UCSD-AML1 (cell line): ENCODE data around the gene STAT1.
"Not testable (repeated sequence)": the region's sequence is repeated elsewhere in the genome, so short reads cannot be mapped to it uniquely, and the experiment has no call there.

ENCODE experiments used
- DNase-seq: peaks from one replicate; lab custom pipeline; 2025; ENCODE audit not compliant: unreplicated experiment; lab: John Stamatoyannopoulos, UW

STAT1 gene

DNA sequence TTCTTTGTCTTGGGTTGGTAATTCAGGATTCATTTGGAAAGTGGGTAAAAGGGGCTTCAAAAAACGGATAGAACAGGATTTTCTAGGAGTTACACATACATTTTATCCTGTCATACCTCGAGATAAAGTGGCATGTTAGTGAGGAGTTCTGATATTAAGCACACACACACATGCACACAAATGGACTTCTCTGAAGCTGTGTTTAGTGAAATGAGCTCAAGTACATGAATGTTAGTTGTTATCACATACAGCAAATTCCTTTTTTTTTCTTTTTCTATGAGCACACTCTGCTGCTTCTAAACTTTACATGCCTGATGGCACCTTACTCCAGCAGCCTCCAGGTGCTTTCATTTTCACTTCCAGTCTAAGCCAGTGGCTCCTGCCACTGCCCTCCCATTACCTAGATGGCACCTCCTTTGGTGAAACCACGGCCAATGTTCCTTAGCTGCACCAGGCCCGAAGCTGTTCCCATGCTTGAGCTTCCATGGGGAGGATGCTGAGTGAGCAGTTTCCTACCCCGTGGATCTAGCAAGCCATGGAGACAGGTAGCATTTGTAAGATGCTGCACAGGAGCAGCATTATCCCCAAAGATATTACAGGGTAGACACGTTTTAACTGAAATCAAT, 49.7 kb downstream of the STAT1 start:
- DNase-seq = no peak

DNA sequence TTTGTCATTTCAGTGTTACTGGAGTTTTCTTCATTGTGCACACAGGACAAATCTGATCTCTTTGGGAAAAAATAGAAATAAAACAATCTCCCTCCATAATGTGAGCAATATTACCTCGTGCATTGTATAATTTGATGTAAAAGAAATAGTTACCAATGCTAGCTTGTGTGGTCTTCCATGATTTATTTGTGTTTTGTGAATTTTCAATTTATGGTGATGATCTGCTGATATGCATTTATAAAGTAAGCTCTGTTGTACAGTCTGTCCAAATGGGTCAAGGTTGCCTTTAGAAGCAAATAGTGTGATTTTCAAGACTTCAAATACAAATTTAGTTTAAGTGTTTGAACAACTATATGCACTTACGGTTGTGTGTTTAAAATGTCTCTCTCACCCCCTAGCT, 50.9 kb downstream of the STAT1 start:
- DNase-seq = no peak

GRCh38 chr2:190961918-190962487, 52.0 kb downstream of the STAT1 start:
- no peak for DNase-seq

DNA sequence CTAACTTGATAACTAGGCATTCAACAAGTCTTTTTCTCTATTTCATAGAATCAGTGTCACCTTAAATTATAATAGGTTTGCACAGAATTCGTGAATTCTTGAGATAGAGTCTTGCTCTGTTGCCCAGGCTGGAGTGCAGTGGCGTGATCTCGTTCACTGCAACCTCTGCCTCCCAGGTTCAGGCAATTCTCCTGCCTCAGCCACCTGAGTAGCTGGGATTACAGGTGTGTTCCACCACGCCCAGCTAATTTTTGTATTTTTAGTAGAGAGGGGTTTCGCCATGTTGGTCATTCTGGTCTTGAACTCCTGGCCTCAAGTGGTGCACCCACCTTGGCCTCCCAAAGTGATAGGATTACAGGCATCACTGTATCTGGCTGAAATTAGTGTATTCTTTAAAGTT, 52.9 kb downstream of the STAT1 start:
- DNase-seq = not testable (repeated sequence)

DNA sequence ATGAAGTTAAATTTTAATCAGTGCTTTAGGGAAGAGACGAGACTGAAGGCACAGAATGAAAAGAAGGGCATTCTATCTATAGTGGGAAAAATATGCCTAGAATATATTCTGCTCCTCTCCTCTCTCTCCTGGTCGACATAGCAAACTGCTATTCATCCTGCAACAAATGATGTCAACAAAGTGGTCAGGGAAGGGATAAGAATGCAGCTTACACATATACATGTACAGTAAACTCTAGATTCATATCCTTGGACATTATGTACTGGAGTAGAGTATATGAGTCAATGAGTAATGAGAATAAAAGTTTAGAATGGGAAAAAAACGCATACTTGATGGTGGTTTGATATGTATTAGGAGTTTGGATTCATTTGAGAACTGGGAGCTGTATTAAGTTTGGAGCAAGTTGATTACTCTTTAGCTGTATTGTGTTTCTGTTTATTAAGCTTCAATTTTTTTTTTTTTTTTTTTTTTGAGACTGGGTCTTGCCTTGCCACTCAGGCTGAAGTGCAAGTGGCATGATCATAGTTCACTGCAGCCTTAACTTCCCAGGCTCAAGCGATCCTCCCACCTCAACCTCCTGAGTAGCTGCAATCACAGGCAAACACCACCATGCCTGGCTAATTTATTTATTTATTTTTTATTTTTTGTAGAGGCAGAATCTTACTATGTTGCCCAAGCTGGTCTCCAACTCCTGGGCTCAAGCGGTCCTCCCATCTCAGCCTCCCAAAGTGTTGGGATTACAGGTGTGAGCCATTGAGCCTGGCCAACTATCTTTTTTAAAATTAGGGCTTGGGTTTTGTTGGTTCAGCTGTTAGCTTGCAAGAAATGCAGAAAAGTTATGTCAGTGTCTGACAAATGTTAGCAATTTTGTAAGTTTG, 53.8 kb downstream of the STAT1 start:
- no peak for DNase-seq

- DNase-seq = no peak
These were observed 60.7 kb downstream of the STAT1 start for GRCh38 chr2:190953257-190953656.

DNA sequence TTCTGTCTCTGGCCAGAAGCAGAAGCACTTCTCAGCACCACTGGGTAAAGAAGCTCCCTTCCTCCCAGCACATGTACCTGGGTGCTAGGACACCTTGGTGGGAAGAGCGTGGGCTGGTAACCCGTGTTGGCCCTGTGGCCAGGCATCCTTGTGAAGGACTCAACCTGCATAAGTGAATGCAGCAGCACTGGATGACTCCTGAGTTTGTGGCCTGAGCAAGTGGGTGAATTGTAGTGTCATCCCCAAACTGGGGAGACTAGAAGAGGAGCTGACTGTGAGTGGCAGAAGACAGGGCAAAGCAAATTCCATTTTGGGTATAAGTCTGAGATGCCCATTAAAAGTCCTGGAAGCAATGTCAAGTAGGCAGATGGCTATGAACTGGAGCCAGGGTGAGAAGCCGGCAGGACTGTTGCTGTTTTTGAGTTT, 63.4 kb downstream of the STAT1 start:
- DNase-seq = no peak

DNA sequence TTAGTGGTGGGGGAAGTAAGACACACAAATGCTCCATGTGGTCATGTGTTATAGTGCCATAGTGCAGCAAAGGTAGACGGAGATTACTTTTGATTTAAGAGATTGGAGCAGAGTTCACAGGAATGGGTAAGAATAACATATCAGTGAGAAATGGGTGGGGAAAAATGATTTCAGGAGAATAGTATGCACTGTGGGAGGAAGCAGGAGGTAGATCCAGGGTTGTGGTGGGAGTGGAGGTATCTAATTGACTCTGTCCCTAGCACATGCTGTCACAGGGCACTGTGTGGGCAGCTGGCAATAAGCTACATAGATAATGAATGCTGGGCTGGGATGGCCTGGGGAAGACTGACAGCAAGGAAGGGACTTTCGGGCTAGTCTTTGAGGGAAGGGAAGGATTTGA, 65.3 kb downstream of the STAT1 start:
- no peak for DNase-seq

- DNase-seq = no peak
These were observed 66.2 kb downstream of the STAT1 start for GRCh38 chr2:190947711-190948251.

DNA sequence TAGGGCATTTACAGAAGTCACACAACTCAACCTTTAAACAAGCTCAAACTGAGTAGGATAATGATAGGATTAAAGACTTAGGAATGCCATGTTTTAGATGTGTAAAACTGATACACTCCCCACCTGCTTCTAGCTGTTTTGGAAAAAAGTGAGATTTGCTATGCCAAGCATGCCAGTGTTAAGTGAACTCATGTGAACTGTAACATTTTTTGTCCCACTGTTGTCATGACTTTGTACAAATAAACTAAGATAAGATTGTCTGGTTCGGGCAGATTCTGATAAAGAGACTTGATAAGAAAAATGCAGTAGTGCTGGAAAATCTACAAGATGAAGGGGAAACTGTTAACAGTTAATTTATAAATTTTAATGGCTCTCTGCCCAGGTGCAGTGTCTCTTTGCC, 66.8 kb downstream of the STAT1 start:
- no peak for DNase-seq

DNA sequence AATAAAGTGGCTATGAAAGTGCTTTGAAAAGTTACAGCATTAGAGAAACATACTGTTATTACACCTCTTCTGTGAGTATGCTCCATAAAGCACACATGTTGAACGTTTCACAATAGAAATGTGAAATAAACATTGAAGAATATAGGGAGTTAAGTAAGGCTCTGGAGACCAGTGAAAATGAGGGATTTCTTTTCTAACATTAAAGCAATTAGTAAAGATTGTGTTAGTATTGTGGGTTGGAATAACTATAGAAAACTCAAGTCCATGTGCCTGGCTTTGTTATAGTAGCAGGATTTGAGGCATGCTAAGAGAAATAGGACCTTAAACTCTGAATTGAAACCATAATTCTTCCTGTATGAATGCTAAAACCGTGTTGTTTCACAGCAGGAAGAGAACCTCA, 70.3 kb downstream of the STAT1 start:
- DNase-seq = no peak

DNA sequence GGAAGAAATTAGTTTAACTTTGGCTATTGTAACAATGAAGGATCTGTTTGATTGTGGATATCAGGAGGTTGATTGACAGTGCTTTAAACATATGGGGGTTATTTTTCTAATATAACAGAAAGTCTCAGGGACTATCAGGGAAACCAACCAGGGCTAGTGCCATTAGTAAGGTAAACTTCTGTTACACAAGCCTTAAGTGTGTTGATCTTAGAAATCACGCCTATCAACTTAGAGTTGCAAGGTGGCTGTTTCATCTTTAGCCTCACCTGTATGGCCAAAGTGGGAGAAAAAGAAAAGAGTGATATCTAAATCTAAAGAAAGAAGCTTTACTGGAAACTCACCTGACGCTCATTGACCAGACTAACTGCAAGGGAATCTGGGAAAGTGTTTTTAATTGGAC, 71.3 kb downstream of the STAT1 start:
- DNase-seq = no peak

GRCh38 chr2:190941571-190941970, 72.4 kb downstream of the STAT1 start:
- DNase-seq = no peak

DNA sequence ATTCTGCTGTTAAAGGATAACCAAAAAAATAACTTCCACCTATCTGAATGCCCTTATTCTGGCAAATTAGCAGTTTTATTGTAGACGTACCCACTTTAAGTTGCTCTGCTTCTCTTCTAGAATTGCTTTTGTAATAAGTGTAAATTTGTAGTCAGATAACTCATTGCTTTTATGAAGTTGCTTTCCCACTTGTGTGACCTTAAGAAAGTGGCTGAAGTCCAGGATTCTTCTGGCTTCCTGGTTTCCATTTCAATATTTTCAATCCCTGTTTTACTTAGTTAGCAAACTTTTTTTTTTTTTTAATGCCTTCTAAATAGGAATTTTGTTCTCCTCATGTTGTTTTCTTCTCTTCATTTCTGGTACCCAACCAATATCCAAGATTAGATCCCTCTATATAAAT, 73.5 kb downstream of the STAT1 start:
- DNase-seq = no peak

GRCh38 chr2:190938771-190939335, 75.1 kb downstream of the STAT1 start:
- DNase-seq = no peak

DNA sequence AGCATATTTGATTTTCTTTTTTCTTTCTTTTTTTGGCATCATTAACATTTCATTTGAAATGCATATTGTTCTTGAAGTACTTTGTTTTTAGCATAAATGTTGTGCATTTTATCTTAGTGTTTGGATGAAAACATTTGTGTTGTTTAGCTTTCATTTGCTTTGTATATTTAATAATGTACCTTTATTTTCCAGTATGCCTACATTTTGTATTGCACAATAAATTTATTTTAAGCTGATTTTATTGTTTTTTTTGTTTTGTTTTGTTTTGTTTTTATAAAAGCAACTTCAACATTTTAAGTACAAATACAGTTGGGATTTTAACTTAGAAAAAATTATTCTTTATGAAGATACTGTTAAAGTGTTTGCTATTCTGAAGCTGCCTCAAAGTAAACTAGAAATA, 78.9 kb downstream of the STAT1 start:
- DNase-seq = no peak

DNA sequence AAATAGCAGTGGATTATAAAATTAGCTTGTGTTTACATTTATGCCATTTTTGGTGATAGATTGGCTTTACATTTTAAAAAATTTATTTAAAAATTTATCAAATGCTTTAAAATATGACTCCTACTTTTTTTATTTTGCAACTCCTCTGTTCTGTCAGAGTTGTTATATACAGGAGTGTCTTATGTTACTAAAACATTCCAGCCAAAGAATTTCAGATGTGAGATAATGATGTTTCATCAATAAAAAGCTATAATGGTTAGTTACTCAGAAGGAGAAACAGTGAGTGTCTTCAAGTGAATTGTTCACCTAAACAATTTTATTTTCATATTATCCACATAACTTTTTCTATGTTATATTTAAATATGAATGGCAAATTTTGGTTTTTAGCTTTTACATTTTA, 80.6 kb downstream of the STAT1 start:
- DNase-seq = no peak

DNA sequence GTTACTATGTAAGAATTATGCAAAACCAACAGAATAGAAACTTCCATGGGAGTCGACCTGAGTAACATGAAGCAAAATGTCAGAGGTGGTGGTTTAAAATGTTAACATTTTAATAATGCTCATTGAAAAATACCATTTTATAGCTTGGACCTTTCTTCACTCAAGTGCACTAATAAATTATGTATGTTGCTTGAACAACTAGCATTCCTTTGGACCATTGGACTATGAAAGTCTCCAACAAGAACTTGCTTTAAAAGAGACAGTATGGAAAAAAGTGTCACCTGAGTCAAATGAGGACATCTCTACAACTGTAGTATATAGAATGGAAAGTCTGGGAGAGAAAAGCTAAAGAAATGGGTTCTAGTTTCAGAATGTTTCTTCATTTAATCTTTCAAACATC, 81.5 kb downstream of the STAT1 start:
- DNase-seq = no peak

DNA sequence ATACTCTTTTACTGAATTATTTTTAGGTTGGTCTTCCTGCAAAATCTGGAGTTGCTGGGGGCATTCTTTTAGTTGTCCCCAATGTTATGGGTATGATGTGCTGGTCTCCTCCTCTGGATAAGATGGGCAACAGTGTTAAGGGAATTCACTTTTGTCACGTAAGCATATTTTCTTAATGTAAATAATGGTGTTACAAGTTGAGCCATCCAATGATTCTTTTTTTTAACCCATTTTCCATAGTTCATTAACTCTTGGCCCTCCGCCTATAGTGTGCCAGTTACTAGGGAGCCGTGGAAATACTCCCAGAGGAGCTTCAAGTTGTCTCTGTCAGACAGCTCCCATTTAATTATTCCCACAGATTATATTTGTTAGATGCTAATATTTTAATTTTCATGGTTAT, 83.6 kb downstream of the STAT1 start:
- no peak for DNase-seq

DNA sequence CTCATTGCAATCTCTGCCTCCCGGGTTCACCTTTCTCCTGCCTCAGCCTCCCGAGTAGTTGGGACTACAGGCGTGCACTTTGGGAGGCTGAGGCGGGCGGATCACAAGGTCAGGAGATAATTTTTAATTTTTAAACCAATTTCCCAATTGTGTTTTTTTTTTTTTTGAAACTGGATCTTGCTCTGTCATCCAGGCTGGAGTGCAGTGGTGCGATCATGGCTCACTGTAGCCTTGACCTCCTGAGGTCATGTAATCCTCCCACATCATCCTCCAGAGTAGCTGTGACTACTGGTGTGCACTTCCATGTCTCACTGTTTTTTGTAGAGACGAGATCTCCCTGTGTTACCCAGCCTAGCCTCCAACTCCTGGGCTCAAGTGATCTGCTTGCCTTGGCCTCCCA, 84.1 kb downstream of the STAT1 start:
- no peak for DNase-seq

DNA sequence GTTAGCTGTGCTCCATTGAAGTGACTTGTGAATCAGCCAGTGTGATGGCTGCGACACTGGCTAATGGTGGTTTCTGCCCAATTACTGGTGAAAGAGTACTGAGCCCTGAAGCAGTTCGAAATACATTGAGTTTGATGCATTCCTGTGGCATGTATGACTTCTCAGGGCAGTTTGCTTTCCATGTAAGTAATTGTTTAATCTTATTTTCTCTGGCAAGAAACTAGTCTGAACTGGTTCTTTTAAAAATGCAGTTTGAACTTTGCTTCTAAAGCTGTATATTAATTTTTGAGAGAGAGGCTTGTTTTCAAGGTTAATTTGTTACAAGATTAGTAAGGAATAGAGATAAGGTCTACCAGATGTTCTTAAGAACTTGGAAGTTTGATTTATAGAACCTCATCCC, 86.7 kb downstream of the STAT1 start:
- no peak for DNase-seq

DNA sequence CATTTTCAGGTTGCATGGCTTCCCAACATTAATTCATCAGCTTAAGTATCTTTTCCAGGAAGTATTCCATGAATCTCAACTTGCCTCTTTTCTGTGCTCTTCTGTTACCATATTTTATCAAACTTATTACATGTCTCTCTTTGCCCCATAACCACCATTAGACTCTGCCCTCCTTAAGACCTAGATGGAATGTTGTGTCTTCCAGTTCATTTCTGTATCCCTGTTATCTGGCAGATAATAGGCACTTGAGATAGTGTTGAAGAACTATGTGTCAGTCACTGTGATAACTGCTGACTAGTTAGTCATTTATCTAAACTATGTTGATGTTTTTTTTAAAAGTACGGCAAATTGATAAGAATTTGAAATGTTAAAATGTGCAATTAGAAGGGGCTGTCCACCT, 91.6 kb downstream of the STAT1 start:
- no peak for DNase-seq
